ENCODE results near the gene BMPER.

GRCh38 chr7:33941418-33941817, 36.1 kb downstream of the BMPER start:
- no peak for TF ChIP-seq CTCF (IDR thresholded peaks at IDR 0.05)
- no peak for TF ChIP-seq POLR2AphosphoS5 (IDR thresholded peaks at IDR 0.05; ENCODE audit: low read depth, low read length)
- no peak for TF ChIP-seq SIN3A (IDR thresholded peaks at IDR 0.05; ENCODE audit: borderline replicate concordance, insufficient read depth, low read depth, low read length)
- TF ChIP-seq REST (IDR thresholded peaks at IDR 0.05; ENCODE audit: insufficient read depth in 1 of 2, low read depth in 2 of 2, low read length in 1 of 2), result no peak
- TF ChIP-seq TCF7L2 (IDR thresholded peaks at IDR 0.05; ENCODE audit: low read depth, low read length), result no peak
